ENCODE results near the gene SLC8B1. TPM values are rescaled to one million over a fixed set of nuclear protein-coding genes. Genes with fewer than 3 reads are reported as not detected.

Gene SLC8B1
- total and polyA plus RNA-seq, 8 donors, result 13.0 to 39.1 (median 19.7) TPM

- DNase-seq, result peak in 1 of 6 donors; percentile 2
- H3K36me3 ChIP-seq, result peaks cover 0 to 8% (median 0%) of the 10 kb centered on the region in 3 donors
- H3K4me3 ChIP-seq, result no peak overlapping the region
- ATAC-seq, result peak in 3 of 4 donors; percentile 27 to 75 (median 55)
- intact Hi-C loops (cut with DNase I), result loop anchor here in 1 of 3 donors (10.0 kb wide), 1 partner anchor 49 kb away; no protein-coding TSS in a partner anchor
- no peaks in the 10 kb centered on the region for H3K27me3 ChIP-seq
- no peak overlapping the region for H3K27ac ChIP-seq
- no peaks in the 10 kb centered on the region for H3K9me3 ChIP-seq
- no peak for FAIRE-seq
- TF ChIP-seq CTCF (IDR thresholded peaks at IDR 0.05), result no peak
- peaks cover 3 to 17% (median 14%) of the 10 kb centered on the region in 3 donors for H3K4me1 ChIP-seq
- 81 to 84% methylated on average over 5 of the region's 5 CpGs for WGBS, 2 donors
These were observed 81.2 kb downstream of the SLC8B1 start for GRCh38 chr12:113253532-113254285.

- Histone ChIP-seq H3K4me1 (peaks cover 14 to 18% (median 14%) of the 10 kb centered on the region in 3 donors), H3K27me3 (no peaks in the 10 kb centered on the region), H3K9me3 (no peaks in the 10 kb centered on the region), H3K36me3 (peaks cover 0 to 8% (median 0%) of the 10 kb centered on the region in 3 donors), H3K4me3 (no peak overlapping the region), H3K27ac (no peak overlapping the region)
- intact Hi-C loops (cut with DNase I), result loop anchor here in 1 of 3 donors (10.0 kb wide), 1 partner anchor 48 kb away; no protein-coding TSS in a partner anchor
- TF ChIP-seq CTCF (IDR thresholded peaks at IDR 0.05), result no peak
- ATAC-seq (no peak), FAIRE-seq (no peak), DNase-seq (peak in 2 of 6 donors; percentile 19)
- WGBS, 2 donors, result 92 to 93% methylated on average over 10 of the region's 10 CpGs
These were observed 82.4 kb downstream of the SLC8B1 start for GRCh38 chr12:113252494-113252893.

- Histone ChIP-seq H3K9me3 (no peaks in the 10 kb centered on the region), H3K36me3 (peaks cover 0 to 8% (median 0%) of the 10 kb centered on the region in 3 donors), H3K27ac (no peak overlapping the region), H3K4me1 (peaks cover 20 to 28% (median 23%) of the 10 kb centered on the region in 3 donors), H3K4me3 (no peak overlapping the region), H3K27me3 (no peaks in the 10 kb centered on the region)
- DNase-seq (peak in 1 of 6 donors; percentile 71), FAIRE-seq (no peak), ATAC-seq (no peak)
- no peak for TF ChIP-seq CTCF (IDR thresholded peaks at IDR 0.05)
- intact Hi-C loops (cut with DNase I), result loop anchor here in 1 of 3 donors (10.0 kb wide), 1 partner anchor 47 kb away; no protein-coding TSS in a partner anchor
- 94 to 97% methylated on average over 16 of the region's 16 CpGs for WGBS, 2 donors
These were observed 83.4 kb downstream of the SLC8B1 start for GRCh38 chr12:113251404-113252070.

GRCh38 chr12:113250045-113250444, 84.9 kb downstream of the SLC8B1 start:
- no peak for ATAC-seq
- Histone ChIP-seq H3K4me3 (no peak overlapping the region), H3K36me3 (peaks cover 0 to 8% (median 0%) of the 10 kb centered on the region in 3 donors), H3K27ac (no peak overlapping the region), H3K4me1 (peaks cover 27 to 40% (median 30%) of the 10 kb centered on the region in 3 donors), H3K27me3 (no peaks in the 10 kb centered on the region), H3K9me3 (no peaks in the 10 kb centered on the region)
- peak in 1 of 6 donors; percentile 32 for DNase-seq
- TF ChIP-seq CTCF (IDR thresholded peaks at IDR 0.05), result no peak
- WGBS, 2 donors, result 81 to 86% methylated on average over 6 of the region's 6 CpGs
- no peak for FAIRE-seq
- intact Hi-C loops (cut with DNase I), result loop anchor here in 1 of 3 donors (10.0 kb wide), 1 partner anchor 45 kb away; no protein-coding TSS in a partner anchor
